ENCODE measurements around the gene NOD1. TPM values are rescaled to one million over a fixed set of nuclear protein-coding genes. Genes with fewer than 3 reads are reported as not detected.
"Not testable (repeated sequence)": the region's sequence is repeated elsewhere in the genome, so short reads cannot be mapped to it uniquely, and the experiment has no call there.

NOD1 gene
- total and polyA plus RNA-seq, 2 of the 13 experiments (the other 11 are each of a cell fraction or from before 2014, with no cell fraction given), result 1.7 to 2.9 TPM

GRCh38 chr7:30420662-30421061 is 57.9 kb downstream of the NOD1 start:
- Histone ChIP-seq H4K20me1 (ENCODE audit: insufficient read depth, low read length) (no peaks in the 10 kb centered on the region), H3K27ac (ENCODE audit: extremely low read length, insufficient read depth, low read length) (no peak overlapping the region), H3K4me2 (ENCODE audit: low read depth, low read length) (no peak overlapping the region), H3K9me3 (ENCODE audit: low read length) (no peaks in the 10 kb centered on the region), H3K9ac (ENCODE audit: insufficient read depth, low read depth, low read length) (no peak overlapping the region), H3K4me1 (ENCODE audit: insufficient read depth, low read length) (no peaks in the 10 kb centered on the region), H3K36me3 (replicated peaks in 1 of 2; ENCODE audit: control insufficient read depth in 1 of 2, insufficient read depth in 2 of 2, low read length in 2 of 2) (no peaks in the 10 kb centered on the region), H3K4me3 (replicated peaks in 1 of 3; ENCODE audit: insufficient read depth in 1 of 3, low read depth in 2 of 3, low read length in 3 of 3) (no peak overlapping the region), H3K79me2 (ENCODE audit: insufficient read depth, low read length) (no peaks in the 10 kb centered on the region), H3K27me3 (ENCODE audit: control insufficient read depth in 1 of 2, insufficient read depth in 2 of 2, low read length in 2 of 2) (no peaks in the 10 kb centered on the region), H2AFZ (ENCODE audit: low read length) (no peak overlapping the region)
- intact Hi-C loops (cut with micrococcal nuclease; ENCODE audit: unreplicated experiment) (no loop called here), in situ Hi-C loops (cut with HindIII; ENCODE audit: extremely low pct_ligation_motif_present, low pct_unique_long_range_greater_than_20kb) (no loop called here)
- BruUV-seq (replicated peaks), result no TSS peak
- FAIRE-seq, result no peak
- no peak for DNase-seq (ENCODE audit: low spot score)
- no peak for TF ChIP-seq POLR2AphosphoS2 (IDR thresholded peaks at IDR 0.05; ENCODE audit: low read depth, low read length)
- TF ChIP-seq ZNF251 (CRISPR knock-in tag; IDR thresholded peaks at IDR 0.05), result no peak
- TF ChIP-seq SMAD3 (CRISPR knock-in tag; IDR thresholded peaks at IDR 0.05), result no peak
- TF ChIP-seq ZNF280D (CRISPR knock-in tag; IDR thresholded peaks at IDR 0.05), result no peak
- no peak for TF ChIP-seq ONECUT2 (CRISPR knock-in tag; IDR thresholded peaks at IDR 0.05)
- TF ChIP-seq ATF4 (CRISPR knock-in tag; IDR thresholded peaks at IDR 0.05), result no peak
- TF ChIP-seq ELF3 (CRISPR knock-in tag; IDR thresholded peaks at IDR 0.05), result no peak
- TF ChIP-seq FOXK2 (IDR thresholded peaks at IDR 0.05), result no peak
- CTCF ChIA-PET (ENCODE audit: low intra/inter-chr PET ratio, low total read pairs), result no interaction called here
- 94% methylated on average over 3 of the region's 3 CpGs for whole genome bisulfite sequencing (ENCODE audit: low lambda C conversion rate)
- POLR2A ChIA-PET, result no interaction called here
- ATAC-seq, result no peak

- intact Hi-C loops (cut with micrococcal nuclease; ENCODE audit: unreplicated experiment); BruUV-seq (replicated peaks); H3K9me3 ChIP-seq (ENCODE audit: low read length): not testable (repeated sequence)
These were observed 58.5 kb downstream of the NOD1 start for GRCh38 chr7:30420080-30420479.

More at GRCh38 chr7:30420080-30420479, 58.5 kb downstream of the NOD1 start:
- POLR2A ChIA-PET; FAIRE-seq; H3K27me3 ChIP-seq (ENCODE audit: control insufficient read depth in 1 of 2, insufficient read depth in 2 of 2, low read length in 2 of 2); in situ Hi-C loops (cut with HindIII; ENCODE audit: extremely low pct_ligation_motif_present, low pct_unique_long_range_greater_than_20kb); ATAC-seq; H3K4me2 ChIP-seq (ENCODE audit: low read depth, low read length); H3K36me3 ChIP-seq (replicated peaks in 1 of 2; ENCODE audit: control insufficient read depth in 1 of 2, insufficient read depth in 2 of 2, low read length in 2 of 2); H3K4me3 ChIP-seq (replicated peaks in 1 of 3; ENCODE audit: insufficient read depth in 1 of 3, low read depth in 2 of 3, low read length in 3 of 3); H3K4me1 ChIP-seq (ENCODE audit: insufficient read depth, low read length); H4K20me1 ChIP-seq (ENCODE audit: insufficient read depth, low read length); H2AFZ ChIP-seq (ENCODE audit: low read length); CTCF ChIA-PET (ENCODE audit: low intra/inter-chr PET ratio, low total read pairs); H3K9ac ChIP-seq (ENCODE audit: insufficient read depth, low read depth, low read length); H3K79me2 ChIP-seq (ENCODE audit: insufficient read depth, low read length); H3K27ac ChIP-seq (ENCODE audit: extremely low read length, insufficient read depth, low read length); DNase-seq (ENCODE audit: low spot score): not testable (repeated sequence)
- WGBS (ENCODE audit: low lambda C conversion rate), result 95% methylated on average over 12 of the region's 26 CpGs

All from HepG2 (cell line).